ENCODE measurements around the gene LIPM.

The LIPM gene

DNA sequence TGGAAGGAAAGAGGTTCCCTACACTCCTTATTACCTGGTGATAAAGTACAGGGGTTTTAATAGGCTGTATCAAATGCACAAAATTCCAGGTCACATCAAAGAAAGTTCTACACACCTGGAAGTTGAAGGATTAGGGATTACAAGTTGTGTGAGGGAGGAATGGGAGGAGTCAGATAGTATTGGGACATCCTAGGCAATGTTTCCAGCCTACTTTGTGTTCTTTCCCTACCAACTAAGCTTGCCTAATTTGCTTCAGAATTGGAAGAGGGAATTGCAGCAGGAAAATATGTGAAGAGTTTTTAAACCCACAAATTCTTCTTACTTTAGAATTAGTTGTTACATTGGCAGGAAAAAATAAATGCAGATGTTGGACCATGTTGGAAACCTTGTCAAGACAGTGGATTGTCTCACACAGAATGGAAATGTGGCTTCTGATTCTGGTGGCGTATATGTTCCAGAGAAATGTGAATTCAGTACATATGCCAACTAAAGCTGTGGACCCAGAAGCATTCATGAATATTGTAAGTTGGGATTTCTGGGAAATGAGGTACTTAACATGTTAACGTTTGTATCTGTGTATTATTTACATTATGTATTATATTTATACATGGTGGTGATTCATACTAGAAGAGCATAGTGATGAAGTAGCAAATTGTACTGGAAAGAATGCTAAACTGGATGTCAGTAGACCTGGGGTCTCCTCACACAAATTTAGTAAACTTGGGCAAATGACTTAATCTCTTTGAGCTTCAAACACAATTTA lies at the start of gene LIPM:
LIPM (plus strand) TSS at position 208 of the 763 bp plus-strand sequence; CDS start at position 375, 167 bp downstream.
- TF ChIP-seq ZNF274 (IDR thresholded peaks at IDR 0.05; ENCODE audit: low read depth, low read length), result no peak

DNA sequence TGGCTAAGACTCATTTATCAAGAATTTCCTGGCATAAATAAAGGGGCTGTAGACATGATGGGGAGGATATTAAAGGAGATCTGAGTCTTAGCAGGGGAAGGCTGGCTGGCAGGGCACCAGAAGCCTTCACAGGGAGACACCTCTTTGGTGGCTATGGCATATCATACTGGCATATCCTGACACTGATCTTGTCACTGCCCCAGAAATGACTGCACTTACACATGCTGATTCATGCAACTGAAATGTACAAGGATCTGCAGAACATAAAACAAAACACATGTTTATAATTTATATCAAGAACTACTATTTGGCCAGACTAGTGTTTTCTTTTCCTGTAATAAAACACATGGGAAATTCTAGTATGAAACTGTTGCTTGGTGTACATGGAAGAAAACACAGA lies 48.2 kb upstream of the LIPM start:
- no peak overlapping the region for H3K4me3 ChIP-seq (ENCODE audit: low read length)
- no peak for TF ChIP-seq ZNF274 (IDR thresholded peaks at IDR 0.05; ENCODE audit: low read depth, low read length)

More for the DNA sequence above, at the start of gene LIPM:
- no peak within 1 kb of the TSS for H3K4me3 ChIP-seq (ENCODE audit: low read length)

DNA sequence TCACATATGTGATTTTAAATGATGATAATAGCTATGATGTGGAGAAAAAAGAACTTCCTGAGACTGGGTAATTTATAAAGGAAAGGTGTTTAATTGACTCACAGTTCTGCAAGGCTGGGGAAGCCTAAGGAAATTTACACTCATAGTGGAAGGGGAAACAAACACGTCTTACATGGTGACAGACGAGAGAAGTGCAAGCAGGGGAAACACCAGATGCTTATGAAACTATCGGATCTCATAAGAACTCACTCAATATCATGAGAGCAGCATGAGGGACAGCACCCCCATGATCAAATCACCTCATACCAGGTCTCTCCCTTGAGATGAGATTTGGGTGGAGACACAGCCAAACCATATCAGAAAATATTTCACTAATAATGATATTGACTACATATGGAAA lies 46.8 kb upstream of the LIPM start:
- no peak overlapping the region for H3K4me3 ChIP-seq (ENCODE audit: low read length)
- TF ChIP-seq ZNF274 (IDR thresholded peaks at IDR 0.05; ENCODE audit: low read depth, low read length), result no peak

GRCh38 chr10:88756660-88757059 lies 45.9 kb upstream of the LIPM start:
- no peak for TF ChIP-seq ZNF274 (IDR thresholded peaks at IDR 0.05; ENCODE audit: low read depth, low read length)
- H3K4me3 ChIP-seq (ENCODE audit: low read length), result no peak overlapping the region

DNA sequence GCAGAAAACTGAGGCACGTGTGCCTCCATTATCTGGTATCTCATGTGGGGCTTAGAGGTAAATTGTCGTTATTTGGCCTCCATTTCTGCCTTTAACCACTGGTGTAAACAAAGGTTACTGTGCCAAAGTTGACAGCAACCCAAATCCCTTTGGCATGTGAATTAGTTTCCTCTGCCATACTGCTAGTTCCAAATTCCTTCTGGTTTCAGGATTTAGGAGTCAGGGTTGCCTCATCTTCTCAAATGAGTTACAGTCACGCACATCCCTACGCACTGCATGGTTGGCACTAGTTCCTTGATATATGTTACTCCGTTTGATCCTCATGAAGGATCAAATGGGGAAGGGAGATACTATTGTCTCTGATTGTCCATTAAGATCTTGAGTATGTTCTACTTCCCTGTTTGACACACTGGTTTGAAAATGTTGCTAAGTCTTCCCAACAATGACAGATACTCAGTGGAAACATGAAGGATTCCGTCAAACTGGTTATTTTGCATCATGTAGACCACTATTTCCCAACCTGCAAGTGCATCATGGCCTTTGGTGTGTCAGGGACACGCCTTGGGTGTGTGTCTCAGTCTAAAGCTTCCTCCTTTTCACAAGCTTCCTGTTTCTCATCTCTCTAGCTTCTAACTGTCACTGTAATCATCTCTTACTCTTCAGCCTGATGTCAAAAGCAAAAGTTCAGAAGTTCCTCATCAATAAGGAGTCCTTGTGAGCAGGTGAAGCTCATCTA lies 43.0 kb upstream of the LIPM start, which contains the start of gene LIPN:
LIPN (plus strand) TSS at position 655 of the 736 bp plus-strand sequence. CDS start 1,386 bp downstream, outside the sequence.
- no peak within 1 kb of the TSS for H3K4me3 ChIP-seq (ENCODE audit: low read length)

GRCh38 chr10:88762906-88763305 lies 39.6 kb upstream of the LIPM start:
- no peak overlapping the region for H3K4me3 ChIP-seq (ENCODE audit: low read length)
- TF ChIP-seq ZNF274 (IDR thresholded peaks at IDR 0.05; ENCODE audit: low read depth, low read length), result no peak

More for the DNA sequence above, 43.0 kb upstream of the LIPM start, which contains the start of gene LIPN:
- TF ChIP-seq ZNF274 (IDR thresholded peaks at IDR 0.05; ENCODE audit: low read depth, low read length), result no peak

DNA sequence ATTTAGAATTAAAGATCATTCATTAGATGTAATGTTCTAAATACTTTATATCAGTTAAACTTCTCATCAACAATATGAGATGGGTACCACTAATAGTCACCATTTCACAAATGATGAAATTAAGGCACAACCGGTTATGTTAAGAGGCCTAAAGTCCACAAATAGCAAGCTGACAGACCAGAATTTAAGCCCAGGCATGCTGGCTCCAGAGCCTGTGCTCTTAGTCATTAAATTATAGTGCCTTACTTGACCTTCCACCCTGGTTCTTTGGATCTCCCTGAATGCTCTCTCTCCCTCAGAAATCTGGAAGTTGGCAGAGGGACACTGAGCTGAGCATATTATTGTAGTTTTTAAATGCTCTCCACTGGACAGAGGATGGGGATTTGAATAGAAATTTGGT lies 39.1 kb upstream of the LIPM start:
- H3K4me3 ChIP-seq (ENCODE audit: low read length), result no peak overlapping the region
- no peak for TF ChIP-seq ZNF274 (IDR thresholded peaks at IDR 0.05; ENCODE audit: low read depth, low read length)

- H3K4me3 ChIP-seq (ENCODE audit: low read length), result peak overlapping the region; percentile 10
- no peak for TF ChIP-seq ZNF274 (IDR thresholded peaks at IDR 0.05; ENCODE audit: low read depth, low read length)
Measured at GRCh38 chr10:88764110-88764509, 38.4 kb upstream of the LIPM start.

GRCh38 chr10:88765816-88766215 lies 36.7 kb upstream of the LIPM start:
- no peak for TF ChIP-seq ZNF274 (IDR thresholded peaks at IDR 0.05; ENCODE audit: low read depth, low read length)
- H3K4me3 ChIP-seq (ENCODE audit: low read length), result no peak overlapping the region

GRCh38 chr10:88769384-88769783 lies 33.1 kb upstream of the LIPM start:
- H3K4me3 ChIP-seq (ENCODE audit: low read length), result no peak overlapping the region
- TF ChIP-seq ZNF274 (IDR thresholded peaks at IDR 0.05; ENCODE audit: low read depth, low read length), result no peak

GRCh38 chr10:88781206-88781605 lies 21.3 kb upstream of the LIPM start:
- no peak overlapping the region for H3K4me3 ChIP-seq (ENCODE audit: low read length)
- TF ChIP-seq ZNF274 (IDR thresholded peaks at IDR 0.05; ENCODE audit: low read depth, low read length), result no peak

GRCh38 chr10:88782222-88782621 lies 20.3 kb upstream of the LIPM start:
- H3K4me3 ChIP-seq (ENCODE audit: low read length), result no peak overlapping the region
- no peak for TF ChIP-seq ZNF274 (IDR thresholded peaks at IDR 0.05; ENCODE audit: low read depth, low read length)

DNA sequence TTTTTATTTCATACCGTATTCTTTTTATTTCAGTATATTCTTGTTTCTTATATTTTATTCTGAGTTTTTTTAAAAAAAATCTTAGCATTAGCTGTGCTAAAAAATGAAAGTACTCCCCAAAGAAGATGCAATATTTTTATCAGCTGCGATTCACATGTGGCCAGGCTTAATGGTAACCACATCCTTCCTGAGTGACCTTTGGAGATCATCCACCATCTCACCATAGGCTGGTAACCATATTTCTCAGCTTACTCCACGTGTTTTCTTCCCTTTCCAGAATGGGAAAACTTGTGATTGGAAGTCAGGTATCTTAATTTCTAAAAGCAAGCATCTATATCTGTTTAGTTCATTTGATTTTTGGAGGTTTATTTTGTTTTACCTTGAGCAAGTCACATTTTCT lies 18.8 kb upstream of the LIPM start:
- TF ChIP-seq ZNF274 (IDR thresholded peaks at IDR 0.05; ENCODE audit: low read depth, low read length), result no peak
- no peak overlapping the region for H3K4me3 ChIP-seq (ENCODE audit: low read length)

DNA sequence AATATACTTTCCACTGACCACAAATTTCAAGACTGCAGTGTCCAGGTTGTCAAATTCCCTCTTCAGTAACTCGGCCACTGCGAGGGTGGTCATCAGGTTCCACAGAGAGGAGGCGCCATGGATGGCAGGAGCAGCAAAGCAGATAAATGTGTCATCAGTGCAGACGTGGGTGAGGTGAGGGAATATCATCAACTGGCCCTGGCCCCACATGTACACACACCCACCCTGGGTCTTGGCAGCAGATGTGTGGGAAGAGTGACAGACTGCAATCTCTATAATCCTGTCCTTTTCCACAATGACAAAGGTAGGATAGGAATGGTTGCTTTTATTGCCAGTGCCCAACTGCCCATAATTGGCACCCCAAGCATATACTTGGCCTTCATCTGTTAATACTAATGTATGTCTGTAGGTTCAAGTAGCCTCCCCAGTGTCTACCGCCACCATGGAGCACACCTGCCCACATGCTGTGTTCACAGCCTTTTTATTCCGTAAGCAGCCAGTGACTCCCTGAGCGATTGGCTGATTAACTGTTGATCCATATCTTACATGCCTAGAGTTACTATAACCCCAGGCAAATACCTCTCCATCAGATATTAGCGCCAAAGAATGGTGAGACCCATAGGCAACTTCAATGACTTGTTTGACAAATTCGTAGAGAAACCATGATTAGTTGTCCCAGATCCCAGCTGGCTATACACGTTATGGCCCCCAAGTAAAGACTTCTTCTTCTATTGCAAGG lies 16.3 kb upstream of the LIPM start:
- H3K4me3 ChIP-seq (ENCODE audit: low read length), result no peak overlapping the region
- TF ChIP-seq ZNF274 (IDR thresholded peaks at IDR 0.05; ENCODE audit: low read depth, low read length), result no peak
